HTR-8/SVneo (cell line): Measurements from ENCODE around the gene RALY.
"Not testable (repeated sequence)": the region's sequence is repeated elsewhere in the genome, so short reads cannot be mapped to it uniquely, and the experiment has no call there.

Experiments
- DNase-seq: peaks from one replicate; pipeline ENCODE4 v3.0.0; 2011; ENCODE audit warnings: low spot score, mixed read lengths; ENCODE audit not compliant: insufficient read length
- FAIRE-seq: peaks from 2 replicates; lab custom pipeline; 2011; peaks lifted over from hg19 to GRCh38; lab: Jason Lieb, UNC

RALY gene

DNA sequence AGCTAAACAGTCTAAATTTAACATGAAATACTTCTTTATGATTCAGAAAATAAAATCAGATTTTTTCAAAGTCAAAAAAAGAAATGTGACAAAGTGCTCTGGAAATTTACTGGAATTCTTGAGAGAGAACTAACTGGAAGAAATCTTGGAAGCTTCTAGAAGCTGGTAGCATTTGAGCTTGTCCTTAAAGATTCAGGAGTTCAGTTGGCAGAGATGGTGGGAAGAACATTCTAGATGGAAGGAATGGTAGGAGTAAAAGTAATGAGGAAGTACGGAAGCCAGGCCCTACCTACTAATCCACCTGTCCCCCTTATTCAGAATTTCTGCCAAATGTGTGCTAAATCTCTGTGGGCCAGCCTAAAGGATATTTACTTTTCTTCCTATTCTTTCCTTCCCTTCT lies 21.2 kb downstream of the RALY start:
- DNase-seq (no peak), FAIRE-seq (no peak)

DNA sequence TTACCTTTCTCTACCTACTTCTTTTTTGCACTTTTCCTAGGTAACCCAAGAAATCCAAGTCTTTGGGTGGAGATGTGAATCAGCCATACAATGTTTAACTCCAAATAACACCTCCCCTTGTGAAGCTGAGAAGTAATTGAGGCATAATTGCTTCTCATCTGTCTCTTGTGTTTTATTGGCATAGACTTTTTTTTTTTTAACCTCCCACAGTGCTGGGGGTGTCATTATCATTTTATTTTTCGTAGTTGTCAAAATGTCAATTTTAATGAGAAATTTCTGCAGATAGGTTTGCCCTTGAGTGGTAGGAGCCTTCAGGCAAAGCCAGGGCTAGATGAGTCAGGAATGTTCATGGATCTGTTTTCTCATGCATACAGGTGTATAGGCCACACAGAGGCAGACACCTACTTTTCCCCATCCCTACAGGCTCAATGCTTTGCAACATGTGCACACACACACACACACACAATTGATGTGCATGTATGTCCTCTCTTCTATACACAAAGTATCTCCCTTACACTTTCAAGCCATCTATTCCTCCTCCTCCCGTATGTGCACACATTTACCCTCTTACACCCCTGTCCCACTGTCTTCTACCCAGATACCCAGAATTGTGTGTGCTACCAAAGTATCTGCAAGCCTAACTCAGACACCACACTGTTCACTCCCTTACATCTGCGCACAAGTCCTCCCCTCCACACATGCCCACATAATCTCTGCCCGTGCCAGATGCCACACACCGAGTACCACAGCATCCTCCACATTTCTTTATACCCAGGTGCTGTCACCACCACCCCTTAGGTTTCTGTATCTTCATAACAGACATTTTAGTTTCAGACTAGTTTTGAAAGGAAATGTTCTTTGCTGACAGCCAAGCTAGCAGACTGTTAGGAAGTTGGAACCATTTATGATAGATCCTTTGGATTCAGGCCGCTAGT lies 22.0 kb downstream of the RALY start:
- DNase-seq (no peak), FAIRE-seq (peak; percentile 73)

DNA sequence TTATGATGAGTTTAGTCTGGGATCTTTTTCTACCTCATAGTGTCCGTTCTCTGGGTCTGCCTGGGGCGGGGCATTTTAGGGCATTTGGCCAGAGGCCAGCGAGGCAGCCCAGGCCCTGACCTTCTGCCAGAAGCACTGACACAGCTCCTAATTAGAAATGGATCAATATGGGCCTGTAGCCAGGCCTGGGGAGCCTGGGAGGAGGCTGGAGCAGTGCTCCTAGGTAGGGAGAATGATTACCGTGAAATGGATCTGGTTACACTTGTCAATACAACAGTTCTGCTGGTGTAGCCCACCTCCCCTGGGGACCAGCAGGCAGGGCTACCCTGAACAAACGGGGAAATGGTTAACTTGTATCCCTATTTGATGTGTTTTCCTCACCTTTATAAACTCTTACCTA lies 23.0 kb downstream of the RALY start:
- DNase-seq: no peak
- FAIRE-seq: no peak

DNA sequence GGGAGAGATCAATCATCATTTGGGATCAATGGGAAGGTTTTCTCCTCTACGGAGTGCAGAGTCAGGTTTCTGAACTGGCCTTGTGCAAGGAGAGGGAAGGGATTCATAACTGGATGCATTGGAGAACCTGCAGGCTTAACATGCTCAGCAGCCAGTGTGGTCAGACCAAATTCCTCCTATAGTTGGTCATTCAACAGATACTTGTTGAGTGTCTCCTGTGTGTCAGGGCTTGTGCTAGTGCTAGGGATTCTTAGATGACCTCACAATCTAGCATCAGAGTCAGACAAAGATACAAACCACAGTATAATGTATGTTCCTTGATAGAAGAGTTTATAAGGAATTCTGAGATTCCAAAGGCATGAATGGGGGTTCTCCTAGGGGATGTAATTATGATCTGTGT lies 23.9 kb downstream of the RALY start:
- DNase-seq: peak; percentile 83
- peak; percentile 28 for FAIRE-seq

DNA sequence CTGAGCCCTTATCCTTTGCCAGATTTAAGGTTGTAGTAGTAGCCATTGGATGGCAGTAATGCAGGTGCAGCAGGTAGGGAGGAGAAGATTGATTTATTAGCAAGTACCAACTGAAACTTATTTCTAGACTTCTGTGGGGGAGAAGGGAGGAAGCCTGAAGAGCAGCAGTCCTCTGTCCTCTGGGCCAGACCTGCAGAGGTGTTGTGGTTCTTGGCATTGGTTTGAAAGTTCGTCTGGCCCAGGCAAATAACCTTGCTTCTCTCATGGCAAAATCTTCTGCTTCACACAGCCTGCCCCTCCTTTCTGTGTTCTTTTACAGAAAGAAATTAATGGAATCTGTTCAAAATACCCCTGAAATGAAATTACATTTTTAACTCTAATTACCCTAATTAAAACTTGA lies 24.5 kb downstream of the RALY start:
- FAIRE-seq: no peak

DNA sequence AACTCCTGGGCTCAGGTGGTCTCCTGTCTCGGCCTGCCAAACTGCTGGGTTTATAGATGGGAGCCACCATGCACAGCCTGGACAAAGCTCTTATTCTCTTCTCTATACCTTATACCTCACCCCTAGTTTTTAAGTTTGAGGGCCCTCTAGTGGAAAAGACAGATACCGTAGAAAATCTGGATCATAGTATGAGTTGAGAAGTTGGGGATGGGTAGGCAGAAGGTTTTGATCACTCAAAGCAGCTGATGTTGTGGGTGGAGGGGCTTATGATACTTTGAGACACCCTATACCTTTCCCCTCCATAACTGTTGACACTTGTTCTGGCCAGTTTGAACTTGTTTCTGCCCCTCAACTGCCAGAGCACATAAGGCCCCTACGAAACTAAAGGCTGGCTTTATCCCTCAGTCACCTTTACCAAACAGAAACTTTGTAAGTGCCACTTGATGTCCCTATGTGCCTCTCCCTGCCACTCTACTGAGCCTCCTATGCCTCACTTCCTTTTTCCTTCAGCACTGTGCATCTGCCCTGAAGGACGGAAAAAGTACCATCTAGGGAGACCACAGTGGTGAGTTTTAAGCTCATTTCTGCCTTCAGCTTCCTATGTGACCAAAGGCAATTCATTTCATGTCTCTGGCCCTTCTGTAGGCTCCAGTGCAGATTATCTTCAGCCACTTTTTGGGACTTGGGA lies 28.6 kb downstream of the RALY start:
- DNase-seq (peak; percentile 61), FAIRE-seq (no peak)

More for the DNA sequence above, 24.5 kb downstream of the RALY start:
- no peak for DNase-seq

DNA sequence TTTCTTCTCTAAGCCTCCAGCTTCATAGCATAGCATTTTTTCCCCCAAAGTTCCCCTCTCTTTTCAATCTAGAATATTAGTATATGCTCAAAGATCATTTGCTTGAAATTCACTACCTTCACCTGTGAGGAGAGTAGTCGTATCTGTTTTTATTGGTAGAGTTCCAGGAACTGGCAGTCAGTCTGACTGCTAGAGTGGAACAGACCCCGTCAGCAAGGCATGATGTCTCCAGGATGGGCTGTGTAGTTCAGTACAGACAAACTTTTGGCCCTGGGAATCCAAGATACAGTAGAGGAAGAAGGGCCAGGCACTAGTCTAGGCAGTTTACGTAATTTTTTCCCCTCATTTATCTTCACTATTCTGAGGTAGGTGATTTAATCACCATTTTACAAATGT lies 29.1 kb downstream of the RALY start:
- FAIRE-seq (no peak), DNase-seq (no peak)

DNA sequence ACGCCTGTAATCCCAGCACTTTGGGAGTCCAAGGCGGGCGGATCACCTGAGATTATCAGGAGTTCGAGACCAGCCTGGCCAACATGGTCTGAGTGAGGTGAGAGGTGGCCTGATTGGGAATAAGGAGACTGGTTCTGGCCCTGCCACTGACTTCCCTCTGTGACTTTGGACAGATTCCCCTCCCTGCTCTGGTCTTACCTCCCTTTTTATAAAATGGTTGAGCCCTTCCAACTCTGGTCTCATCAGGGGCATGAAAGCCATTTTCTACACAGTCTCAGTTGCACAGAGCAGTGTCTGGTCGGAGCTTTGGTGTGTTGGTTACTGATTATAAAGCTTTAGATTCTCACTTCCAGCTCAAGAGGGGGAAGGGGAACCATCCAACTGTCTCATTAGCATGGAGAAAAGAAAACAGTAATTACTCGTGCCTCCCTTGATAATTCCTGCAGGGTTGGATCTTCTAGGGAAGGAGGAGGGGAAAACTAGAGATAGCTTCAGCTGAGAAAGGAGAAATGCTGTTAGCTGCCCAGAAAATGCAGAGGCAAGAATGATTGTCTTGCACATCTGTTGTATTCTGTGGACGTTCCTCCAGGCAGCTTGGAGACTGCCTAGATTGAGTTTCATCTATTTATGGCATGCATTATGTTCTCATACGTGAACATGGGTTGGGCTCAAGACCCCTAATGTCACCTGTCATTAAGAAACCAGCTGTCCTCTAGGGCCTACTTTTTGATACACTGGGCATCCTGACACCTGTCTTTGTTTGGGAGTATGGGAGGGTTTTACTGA lies 30.4 kb downstream of the RALY start:
- no peak for FAIRE-seq

DNA sequence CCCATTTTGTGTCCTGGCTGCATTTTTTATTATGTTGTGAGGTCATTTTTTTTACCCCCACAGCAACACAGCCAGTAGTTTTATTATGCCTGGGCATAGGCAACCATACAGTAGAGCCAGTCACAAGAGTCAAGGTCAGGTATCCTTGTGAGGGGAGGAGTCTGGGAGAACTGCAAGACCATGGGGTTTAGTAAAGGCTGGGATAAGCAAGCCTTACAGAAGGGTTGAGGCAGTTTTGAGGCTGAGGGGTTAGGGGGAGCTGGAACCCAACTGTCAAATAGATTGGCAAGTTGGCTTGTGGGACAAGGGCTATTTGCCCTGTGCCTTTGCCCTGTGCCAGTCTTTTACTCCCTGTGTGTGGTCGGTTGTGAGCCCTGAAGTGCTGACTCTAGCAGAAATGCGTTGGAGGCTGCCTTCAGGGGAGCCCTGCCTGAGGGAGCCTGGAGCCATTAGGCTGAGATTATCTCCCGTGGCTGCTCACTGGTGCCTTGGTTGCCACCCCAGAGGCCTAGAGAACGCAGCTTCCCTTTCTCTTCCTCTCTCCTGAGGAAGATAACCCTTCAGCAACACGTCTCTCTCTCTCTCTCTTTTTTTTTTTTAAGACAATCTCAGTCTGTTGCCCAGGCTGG lies 31.1 kb downstream of the RALY start:
- FAIRE-seq: no peak

More for the DNA sequence above, 30.4 kb downstream of the RALY start:
- DNase-seq: no peak

DNA sequence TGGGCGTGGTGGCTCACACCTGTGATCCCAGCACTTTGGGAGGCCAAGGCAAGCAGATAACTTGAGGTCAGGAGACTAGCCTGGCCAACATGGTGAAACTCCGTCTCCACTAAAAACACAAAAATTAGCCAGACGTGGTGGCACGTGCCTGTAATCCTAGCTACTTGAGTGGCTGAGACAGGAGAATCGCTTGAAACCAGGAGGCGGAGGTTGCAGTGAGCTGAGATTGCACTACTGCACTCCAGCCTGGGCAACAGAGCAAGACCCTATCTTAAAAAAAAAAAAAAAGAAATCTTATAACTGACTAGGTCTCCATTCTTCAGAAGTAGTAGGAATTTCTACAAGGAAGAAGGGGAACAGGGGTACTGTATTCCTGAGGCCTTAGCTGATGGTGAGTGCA lies 34.3 kb downstream of the RALY start:
- not testable (repeated sequence) for DNase-seq, FAIRE-seq

More for the DNA sequence above, 31.1 kb downstream of the RALY start:
- DNase-seq: no peak

DNA sequence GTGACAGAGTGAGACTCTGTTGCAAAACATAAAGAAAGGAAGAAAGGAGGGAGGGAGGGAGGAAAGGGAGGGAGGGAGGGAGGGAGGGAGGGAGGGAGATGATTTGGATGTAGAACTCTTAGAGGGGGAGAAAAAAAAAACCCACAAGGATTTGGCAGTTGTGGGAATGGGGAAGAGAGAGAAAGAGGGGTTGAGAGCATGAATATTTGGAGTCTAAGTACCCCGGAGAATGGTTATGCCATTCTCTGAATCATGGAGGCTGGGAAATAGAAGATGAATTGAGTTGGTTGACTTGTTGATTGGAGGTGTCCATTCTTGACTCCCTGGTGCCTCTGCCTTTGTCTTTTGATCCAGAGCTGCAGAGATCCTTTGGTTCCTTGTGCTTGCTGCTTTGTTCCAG lies 35.7 kb downstream of the RALY start:
- FAIRE-seq: no peak
- no peak for DNase-seq

DNA sequence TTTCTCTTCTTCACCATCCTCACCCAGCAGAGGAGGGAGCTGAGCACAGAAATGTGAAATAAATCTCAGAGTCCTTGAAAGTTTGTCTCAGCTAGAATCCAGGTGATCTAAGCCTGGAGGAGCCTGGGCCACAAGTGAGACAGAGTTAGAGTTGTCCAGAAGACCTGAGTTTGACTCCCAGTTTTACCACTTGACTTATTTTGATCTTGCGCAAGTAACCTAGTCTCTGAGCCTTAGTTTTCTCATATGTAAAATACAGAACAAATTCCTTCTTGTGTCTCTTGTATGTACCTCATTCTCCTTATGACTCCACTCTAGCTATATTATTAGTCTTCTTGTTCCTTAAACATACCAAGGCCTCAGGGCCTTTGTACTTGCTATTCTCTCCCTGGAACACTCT lies 36.7 kb downstream of the RALY start:
- FAIRE-seq (no peak), DNase-seq (no peak)

DNA sequence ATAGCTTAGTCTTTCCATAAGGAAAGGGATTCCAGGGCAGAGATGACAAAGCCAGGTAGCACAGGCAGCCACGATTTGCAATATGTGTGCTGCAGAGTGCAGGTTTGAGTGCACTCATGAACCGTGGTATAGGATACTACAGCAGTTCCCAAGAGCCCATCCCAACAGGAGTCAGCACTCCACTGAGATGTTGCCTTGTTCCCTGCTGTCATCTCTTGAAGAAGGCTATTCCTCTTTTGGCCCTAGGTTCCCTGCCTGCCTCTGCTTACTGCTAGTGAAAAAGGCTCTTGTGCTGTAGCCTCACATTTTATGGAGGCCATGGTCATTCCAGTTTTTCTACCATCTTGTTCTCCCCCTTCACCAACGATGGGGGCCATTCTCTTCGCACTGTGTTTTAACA lies 40.2 kb downstream of the RALY start:
- DNase-seq (no peak), FAIRE-seq (peak; percentile 20)

DNA sequence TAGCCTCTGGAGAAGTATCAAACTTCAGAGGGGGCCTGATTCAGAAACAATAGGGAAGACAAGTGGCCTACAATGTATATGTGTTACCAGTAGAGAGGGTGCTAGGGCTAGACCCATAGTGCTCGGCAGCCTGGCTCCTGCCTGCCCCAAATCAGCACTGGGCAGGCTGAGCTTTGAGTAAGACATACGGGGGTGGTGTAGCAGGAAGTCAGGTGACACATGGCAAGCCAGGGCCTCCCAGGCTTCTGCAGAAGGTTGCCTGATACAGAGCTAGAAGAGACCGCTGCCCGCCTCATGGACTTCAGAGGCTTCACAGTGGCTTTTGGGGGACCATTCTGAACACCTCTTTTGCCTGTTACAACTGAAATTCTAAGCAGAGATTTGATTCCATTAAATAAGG lies 43.4 kb downstream of the RALY start:
- no peak for FAIRE-seq

DNA sequence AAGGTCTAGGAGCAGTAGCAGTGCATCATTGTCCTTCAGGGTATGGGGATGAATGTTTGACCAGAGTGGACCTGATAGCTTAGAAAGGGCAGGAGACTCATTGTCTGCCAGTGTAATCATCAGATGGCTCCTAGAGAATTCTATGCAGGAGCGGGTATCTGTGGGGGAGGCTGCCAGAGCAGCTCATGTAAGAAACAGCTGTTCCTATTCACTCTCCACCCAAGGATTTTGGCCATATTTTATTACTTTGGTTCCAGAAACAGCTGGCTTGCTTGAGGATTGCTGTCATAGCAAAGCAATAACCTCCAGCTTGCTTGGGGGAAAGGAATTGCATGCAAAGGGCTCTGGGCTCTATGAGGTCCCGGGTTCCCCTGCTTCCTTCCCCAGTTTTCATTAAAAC lies 44.1 kb downstream of the RALY start:
- DNase-seq: no peak
- no peak for FAIRE-seq

More for the DNA sequence above, 43.4 kb downstream of the RALY start:
- DNase-seq: no peak

DNA sequence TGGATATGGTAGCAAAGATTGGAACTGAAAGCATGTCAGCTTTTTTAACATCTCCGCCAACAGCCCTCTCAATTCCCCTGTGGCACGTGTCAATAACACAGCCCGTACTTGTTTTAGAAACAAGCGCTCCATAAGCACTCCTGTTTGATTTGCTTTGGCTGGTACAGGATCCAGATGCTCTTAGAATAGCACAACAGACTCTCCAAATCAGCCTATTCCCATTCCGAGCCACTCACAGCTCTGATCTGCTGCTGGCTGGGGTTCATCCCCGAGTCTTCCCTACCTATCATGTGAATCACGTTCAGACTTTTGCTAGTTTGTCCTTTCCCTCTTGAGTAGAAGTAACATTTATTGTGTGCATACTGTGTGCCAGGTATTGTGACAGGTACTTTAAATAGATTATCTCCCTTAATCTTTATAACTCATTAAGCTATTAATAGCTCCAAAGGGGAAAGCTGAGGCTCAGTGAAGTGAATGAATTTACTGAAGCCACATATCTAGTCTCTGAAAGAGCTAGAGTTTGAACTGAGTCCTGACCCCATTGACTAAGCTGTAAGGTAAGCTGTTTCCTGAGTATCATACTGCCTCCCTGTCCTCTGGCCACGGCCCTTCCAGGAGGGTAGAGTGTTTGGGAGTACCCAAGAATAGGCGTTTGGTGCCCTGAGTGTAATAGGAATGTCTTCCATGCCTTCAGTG lies 46.7 kb downstream of the RALY start:
- FAIRE-seq (no peak), DNase-seq (no peak)

DNA sequence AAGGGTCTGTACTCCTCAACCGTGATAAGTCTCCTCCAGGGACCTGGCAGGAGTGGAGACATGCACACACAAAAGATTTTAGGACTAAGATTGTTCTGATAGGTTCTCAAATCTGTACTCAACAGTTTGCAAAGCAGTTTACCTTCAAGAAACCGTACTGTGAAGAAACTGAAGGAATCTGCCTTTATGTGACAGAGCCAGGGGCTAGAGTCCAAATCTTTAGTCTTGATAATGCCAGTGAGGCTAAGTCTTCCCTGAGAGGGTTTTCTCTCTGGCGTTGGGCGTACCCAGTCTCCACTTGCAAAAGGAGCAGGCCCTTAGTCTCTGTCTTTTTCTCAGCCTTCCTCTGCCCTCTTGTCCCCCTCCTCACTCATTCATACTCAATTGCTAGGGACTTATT lies 47.5 kb downstream of the RALY start:
- FAIRE-seq (no peak), DNase-seq (no peak)

DNA sequence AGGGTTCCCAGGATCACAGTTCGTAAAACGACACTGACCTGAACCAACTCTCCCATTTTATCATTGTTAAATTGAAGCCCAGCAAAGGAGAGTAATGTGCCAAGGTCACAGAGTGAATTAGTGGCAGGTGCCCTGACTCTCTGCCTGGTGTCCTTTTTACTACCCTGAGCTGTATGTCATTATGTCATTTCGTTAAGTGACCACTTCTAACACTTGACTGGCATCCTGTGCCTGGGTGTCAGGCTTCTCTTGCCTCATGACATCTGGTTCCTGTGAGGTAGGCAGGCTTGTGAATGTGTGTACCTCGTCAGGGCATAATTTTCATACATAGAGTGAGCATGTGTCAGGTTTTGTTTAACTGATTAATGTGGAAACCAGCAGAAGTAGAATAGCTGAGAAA lies 48.6 kb downstream of the RALY start:
- FAIRE-seq (no peak), DNase-seq (no peak)

DNA sequence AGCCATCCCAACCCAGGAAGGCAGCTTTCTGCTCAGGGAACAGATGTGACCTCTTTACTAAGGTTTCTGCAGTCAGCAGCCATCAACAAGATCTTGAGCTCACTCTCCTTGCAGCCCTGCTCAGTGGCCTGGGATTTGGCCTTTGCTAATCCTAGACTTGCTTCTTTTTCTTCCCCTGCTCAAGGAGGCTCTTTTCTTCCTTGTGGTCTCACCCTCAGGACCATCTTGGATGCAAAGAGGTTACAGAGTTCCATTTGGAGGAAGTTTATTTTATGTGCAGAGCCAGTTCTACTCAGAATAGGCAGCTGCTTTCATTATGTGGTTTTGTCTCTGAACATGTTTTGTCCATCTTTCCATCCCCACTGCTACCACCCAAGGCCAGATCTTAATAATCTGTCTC lies 49.3 kb downstream of the RALY start:
- FAIRE-seq: no peak
- DNase-seq: no peak

DNA sequence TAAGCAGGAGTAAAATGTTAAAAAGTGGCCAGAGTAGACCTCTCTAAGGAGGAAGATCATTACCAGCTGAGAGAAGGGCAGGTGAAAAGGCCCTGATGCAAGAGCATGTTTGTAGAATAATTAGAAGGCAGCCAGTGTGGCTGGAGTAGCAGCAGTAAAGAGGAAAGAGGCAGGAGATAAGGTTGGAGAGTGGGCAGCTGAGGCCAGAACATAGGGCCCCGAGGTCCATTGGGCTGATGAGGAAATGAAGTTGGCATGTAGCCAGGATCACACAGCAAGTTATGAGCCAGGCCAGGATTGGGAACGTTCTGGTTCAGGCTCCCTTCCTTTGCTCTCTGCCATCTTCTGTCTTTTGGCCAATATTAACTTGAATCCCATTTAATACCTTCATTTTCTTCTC lies 51.6 kb downstream of the RALY start:
- DNase-seq (no peak), FAIRE-seq (no peak)
